Measurements from ENCODE around the gene TACC2. TPM values are rescaled to one million over a fixed set of nuclear protein-coding genes. Genes with fewer than 3 reads are reported as not detected.
A peak's percentile ranks its signal among the peaks of the same experiment; 100 is the strongest.

TACC2 gene
- total and polyA plus RNA-seq, 2 experiments from 2014 or later: 30.8 to 35.9 TPM

- H3K27me3 ChIP-seq (ENCODE audit: insufficient read depth): no peaks in the 10 kb centered on the region
- TF ChIP-seq CREB1 (CRISPR knock-in tag; IDR thresholded peaks at IDR 0.05; ENCODE audit: low read depth) (no peak), NANOG (IDR thresholded peaks at IDR 0.05; ENCODE audit: borderline replicate concordance) (no peak), ZNF331 (CRISPR knock-in tag; IDR thresholded peaks at IDR 0.05; ENCODE audit: low read depth) (no peak), ETS1 (IDR thresholded peaks at IDR 0.05) (no peak), EZH2 (IDR thresholded peaks at IDR 0.05; ENCODE audit: low read depth, unreplicated experiment) (no peak), JUNB (IDR thresholded peaks at IDR 0.05; ENCODE audit: unreplicated experiment) (no peak), ZNF114 (CRISPR knock-in tag; IDR thresholded peaks at IDR 0.05) (no peak), EZH2phosphoT487 (IDR thresholded peaks at IDR 0.05; ENCODE audit: unreplicated experiment) (no peak)
- TF ChIP-seq, protein P1, sequence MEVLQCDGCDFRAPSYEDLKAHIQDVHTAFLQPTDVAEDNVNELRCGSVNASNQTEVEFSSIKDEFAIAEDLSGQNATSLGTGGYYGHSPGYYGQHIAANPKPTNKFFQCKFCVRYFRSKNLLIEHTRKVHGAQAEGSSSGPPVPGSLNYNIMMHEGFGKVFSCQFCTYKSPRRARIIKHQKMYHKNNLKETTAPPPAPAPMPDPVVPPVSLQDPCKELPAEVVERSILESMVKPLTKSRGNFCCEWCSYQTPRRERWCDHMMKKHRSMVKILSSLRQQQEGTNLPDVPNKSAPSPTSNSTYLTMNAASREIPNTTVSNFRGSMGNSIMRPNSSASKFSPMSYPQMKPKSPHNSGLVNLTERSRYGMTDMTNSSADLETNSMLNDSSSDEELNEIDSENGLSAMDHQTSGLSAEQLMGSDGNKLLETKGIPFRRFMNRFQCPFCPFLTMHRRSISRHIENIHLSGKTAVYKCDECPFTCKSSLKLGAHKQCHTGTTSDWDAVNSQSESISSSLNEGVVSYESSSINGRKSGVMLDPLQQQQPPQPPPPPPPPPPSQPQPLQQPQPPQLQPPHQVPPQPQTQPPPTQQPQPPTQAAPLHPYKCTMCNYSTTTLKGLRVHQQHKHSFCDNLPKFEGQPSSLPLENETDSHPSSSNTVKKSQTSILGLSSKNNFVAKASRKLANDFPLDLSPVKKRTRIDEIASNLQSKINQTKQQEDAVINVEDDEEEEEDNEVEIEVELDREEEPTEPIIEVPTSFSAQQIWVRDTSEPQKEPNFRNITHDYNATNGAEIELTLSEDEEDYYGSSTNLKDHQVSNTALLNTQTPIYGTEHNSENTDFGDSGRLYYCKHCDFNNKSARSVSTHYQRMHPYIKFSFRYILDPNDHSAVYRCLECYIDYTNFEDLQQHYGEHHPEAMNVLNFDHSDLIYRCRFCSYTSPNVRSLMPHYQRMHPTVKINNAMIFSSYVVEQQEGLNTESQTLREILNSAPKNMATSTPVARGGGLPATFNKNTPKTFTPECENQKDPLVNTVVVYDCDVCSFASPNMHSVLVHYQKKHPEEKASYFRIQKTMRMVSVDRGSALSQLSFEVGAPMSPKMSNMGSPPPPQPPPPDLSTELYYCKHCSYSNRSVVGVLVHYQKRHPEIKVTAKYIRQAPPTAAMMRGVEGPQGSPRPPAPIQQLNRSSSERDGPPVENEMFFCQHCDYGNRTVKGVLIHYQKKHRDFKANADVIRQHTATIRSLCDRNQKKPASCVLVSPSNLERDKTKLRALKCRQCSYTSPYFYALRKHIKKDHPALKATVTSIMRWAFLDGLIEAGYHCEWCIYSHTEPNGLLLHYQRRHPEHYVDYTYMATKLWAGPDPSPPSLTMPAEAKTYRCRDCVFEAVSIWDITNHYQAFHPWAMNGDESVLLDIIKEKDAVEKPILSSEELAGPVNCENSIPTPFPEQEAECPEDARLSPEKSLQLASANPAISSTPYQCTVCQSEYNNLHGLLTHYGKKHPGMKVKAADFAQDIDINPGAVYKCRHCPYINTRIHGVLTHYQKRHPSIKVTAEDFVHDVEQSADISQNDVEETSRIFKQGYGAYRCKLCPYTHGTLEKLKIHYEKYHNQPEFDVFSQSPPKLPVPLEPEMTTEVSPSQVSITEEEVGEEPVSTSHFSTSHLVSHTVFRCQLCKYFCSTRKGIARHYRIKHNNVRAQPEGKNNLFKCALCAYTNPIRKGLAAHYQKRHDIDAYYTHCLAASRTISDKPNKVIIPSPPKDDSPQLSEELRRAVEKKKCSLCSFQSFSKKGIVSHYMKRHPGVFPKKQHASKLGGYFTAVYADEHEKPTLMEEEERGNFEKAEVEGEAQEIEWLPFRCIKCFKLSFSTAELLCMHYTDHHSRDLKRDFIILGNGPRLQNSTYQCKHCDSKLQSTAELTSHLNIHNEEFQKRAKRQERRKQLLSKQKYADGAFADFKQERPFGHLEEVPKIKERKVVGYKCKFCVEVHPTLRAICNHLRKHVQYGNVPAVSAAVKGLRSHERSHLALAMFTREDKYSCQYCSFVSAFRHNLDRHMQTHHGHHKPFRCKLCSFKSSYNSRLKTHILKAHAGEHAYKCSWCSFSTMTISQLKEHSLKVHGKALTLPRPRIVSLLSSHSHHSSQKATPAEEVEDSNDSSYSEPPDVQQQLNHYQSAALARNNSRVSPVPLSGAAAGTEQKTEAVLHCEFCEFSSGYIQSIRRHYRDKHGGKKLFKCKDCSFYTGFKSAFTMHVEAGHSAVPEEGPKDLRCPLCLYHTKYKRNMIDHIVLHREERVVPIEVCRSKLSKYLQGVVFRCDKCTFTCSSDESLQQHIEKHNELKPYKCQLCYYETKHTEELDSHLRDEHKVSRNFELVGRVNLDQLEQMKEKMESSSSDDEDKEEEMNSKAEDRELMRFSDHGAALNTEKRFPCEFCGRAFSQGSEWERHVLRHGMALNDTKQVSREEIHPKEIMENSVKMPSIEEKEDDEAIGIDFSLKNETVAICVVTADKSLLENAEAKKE (CRISPR knock-in tag; IDR thresholded peaks at IDR 0.05): no peak
- TF ChIP-seq, protein P2, sequence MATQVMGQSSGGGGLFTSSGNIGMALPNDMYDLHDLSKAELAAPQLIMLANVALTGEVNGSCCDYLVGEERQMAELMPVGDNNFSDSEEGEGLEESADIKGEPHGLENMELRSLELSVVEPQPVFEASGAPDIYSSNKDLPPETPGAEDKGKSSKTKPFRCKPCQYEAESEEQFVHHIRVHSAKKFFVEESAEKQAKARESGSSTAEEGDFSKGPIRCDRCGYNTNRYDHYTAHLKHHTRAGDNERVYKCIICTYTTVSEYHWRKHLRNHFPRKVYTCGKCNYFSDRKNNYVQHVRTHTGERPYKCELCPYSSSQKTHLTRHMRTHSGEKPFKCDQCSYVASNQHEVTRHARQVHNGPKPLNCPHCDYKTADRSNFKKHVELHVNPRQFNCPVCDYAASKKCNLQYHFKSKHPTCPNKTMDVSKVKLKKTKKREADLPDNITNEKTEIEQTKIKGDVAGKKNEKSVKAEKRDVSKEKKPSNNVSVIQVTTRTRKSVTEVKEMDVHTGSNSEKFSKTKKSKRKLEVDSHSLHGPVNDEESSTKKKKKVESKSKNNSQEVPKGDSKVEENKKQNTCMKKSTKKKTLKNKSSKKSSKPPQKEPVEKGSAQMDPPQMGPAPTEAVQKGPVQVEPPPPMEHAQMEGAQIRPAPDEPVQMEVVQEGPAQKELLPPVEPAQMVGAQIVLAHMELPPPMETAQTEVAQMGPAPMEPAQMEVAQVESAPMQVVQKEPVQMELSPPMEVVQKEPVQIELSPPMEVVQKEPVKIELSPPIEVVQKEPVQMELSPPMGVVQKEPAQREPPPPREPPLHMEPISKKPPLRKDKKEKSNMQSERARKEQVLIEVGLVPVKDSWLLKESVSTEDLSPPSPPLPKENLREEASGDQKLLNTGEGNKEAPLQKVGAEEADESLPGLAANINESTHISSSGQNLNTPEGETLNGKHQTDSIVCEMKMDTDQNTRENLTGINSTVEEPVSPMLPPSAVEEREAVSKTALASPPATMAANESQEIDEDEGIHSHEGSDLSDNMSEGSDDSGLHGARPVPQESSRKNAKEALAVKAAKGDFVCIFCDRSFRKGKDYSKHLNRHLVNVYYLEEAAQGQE (IDR thresholded peaks at IDR 0.05; ENCODE audit: unreplicated experiment): no peak
- no peaks in the 10 kb centered on the region; the same call in 1 of the 2 replicates for H4K20me1 ChIP-seq (replicated peaks; ENCODE audit: insufficient read depth)
- no peak overlapping the region for H3K4me2 ChIP-seq
- no peak overlapping the region for H3K4me3 ChIP-seq
- no peaks in the 10 kb centered on the region for H3K9me2 ChIP-seq (ENCODE audit: insufficient read depth)
- peaks cover 10% of the 10 kb centered on the region for H3K27me3 Mint-ChIP-seq (ENCODE audit: insufficient read depth, low read depth, poor library complexity)
- H3K27ac ChIP-seq (ENCODE audit: low read depth): no peak overlapping the region
- peaks cover 35% of the 10 kb centered on the region for H3K4me1 Mint-ChIP-seq
- H3F3A ChIP-seq (replicated peaks; ENCODE audit: low read depth): no peaks in the 10 kb centered on the region
- no peaks in the 10 kb centered on the region for H3K36me3 ChIP-seq (ENCODE audit: insufficient read depth)
- peak; percentile 16; the same call in 2 of the 3 replicates for ATAC-seq
- peaks cover 12% of the 10 kb centered on the region for H3K36me3 Mint-ChIP-seq (ENCODE audit: low read depth)
- H2AFZ ChIP-seq: no peak overlapping the region
- H3K79me2 ChIP-seq (replicated peaks; ENCODE audit: insufficient read depth): peaks cover 37% of the 10 kb centered on the region
- H3K27ac Mint-ChIP-seq: 0 out of 2 replicates have a peak overlapping the region, but pooled peaks have one; percentile 3
- no peaks in the 10 kb centered on the region; the same call in 2 of the 3 replicates for H3K9me3 Mint-ChIP-seq
- H3K4me3 Mint-ChIP-seq: no peak overlapping the region
- DNase-seq (ENCODE audit: low spot score): no peak
- peaks cover 11% of the 10 kb centered on the region for H3K4me1 ChIP-seq (ENCODE audit: insufficient read depth)
Observed at GRCh38 chr10:122124808-122125207, 135.8 kb downstream of the TACC2 start.
